ENCODE data around the gene IL27RA.

The IL27RA gene

GRCh38 chr19:14096272-14096992 is 64.9 kb downstream of the IL27RA start:
- POLR2A ChIA-PET = interaction anchor here (0.7 to 1.7 kb wide), 2 partner anchors 27 to 40 kb away, joined by 4 to 7 read pairs; partner anchors contain the start of gene ASF1B
- CTCF ChIA-PET = interaction anchor here (0.6 to 1.1 kb wide), 5 partner anchors 16 to 1180 kb away, joined by 3 to 4 read pairs (median 3); a partner anchor contains a TSS
- H3K9me3 ChIP-seq (ENCODE audit: control insufficient read depth, insufficient read depth, low read depth, low read length) = no peaks in the 10 kb centered on the region
- H3K27ac ChIP-seq (ENCODE audit: extremely low read depth, low read depth, low read length) = no peak overlapping the region
- no peak overlapping the region for H3K4me3 ChIP-seq (ENCODE audit: low read depth, low read length)
- peaks cover 15 to 37% of the 10 kb centered on the region in 2 experiments; a peak in 2 of 3 replicates for H3K36me3 ChIP-seq (ENCODE audit: control insufficient read depth in 2 of 2, insufficient read depth in 1 of 2, low read length in 2 of 2)
- no peaks in the 10 kb centered on the region for H3K4me1 ChIP-seq (ENCODE audit: control insufficient read depth, insufficient read depth, low read length)
- TF ChIP-seq PRDM1 (tag by site-specific recombination; IDR thresholded peaks at IDR 0.05) (no peak), ZNF341 (tag by site-specific recombination; IDR thresholded peaks at IDR 0.05; ENCODE audit: low read depth) (no peak), ZNF362 (tag by site-specific recombination; IDR thresholded peaks at IDR 0.05) (0 out of 2 replicates have a peak, but pooled peaks have one; percentile 0), ZNF701 (tag by site-specific recombination; IDR thresholded peaks at IDR 0.05) (no peak), ZNF121 (tag by site-specific recombination; IDR thresholded peaks at IDR 0.05) (peak; percentile 77; the same call in 1 of the 2 replicates)

GRCh38 chr19:14097532-14098151 is 66.1 kb downstream of the IL27RA start:
- Histone ChIP-seq H3K27ac (ENCODE audit: extremely low read depth, low read depth, low read length) (no peak overlapping the region), H3K4me3 (ENCODE audit: low read depth, low read length) (no peak overlapping the region), H3K9me3 (ENCODE audit: control insufficient read depth, insufficient read depth, low read depth, low read length) (no peaks in the 10 kb centered on the region), H3K36me3 (ENCODE audit: control insufficient read depth in 2 of 2, insufficient read depth in 1 of 2, low read length in 2 of 2) (peaks cover 15 to 44% of the 10 kb centered on the region in 2 experiments; a peak in 2 of 3 replicates), H3K4me1 (ENCODE audit: control insufficient read depth, insufficient read depth, low read length) (no peaks in the 10 kb centered on the region)
- TF ChIP-seq ZNF560 (tag by site-specific recombination; IDR thresholded peaks at IDR 0.05; ENCODE audit: borderline replicate concordance) = no peak
- no peak for TF ChIP-seq ZNF26 (tag by site-specific recombination; IDR thresholded peaks at IDR 0.05)
- no peak for TF ChIP-seq KLF8 (tag by site-specific recombination; IDR thresholded peaks at IDR 0.05)
- TF ChIP-seq BCL11A (tag by site-specific recombination; IDR thresholded peaks at IDR 0.05; ENCODE audit: low read depth) = no peak
- TF ChIP-seq PRDM10 (tag by site-specific recombination; IDR thresholded peaks at IDR 0.05) = no peak
- TF ChIP-seq ZNF843 (tag by site-specific recombination; IDR thresholded peaks at IDR 0.05) = no peak
- CTCF ChIA-PET = interaction anchor here (0.6 to 0.7 kb wide), 2 partner anchors 31 to 158 kb away, joined by 3 to 5 read pairs; no protein-coding TSS in a partner anchor
- POLR2A ChIA-PET = interaction anchor here (0.5 kb wide), 1 partner anchor 167 kb away, joined by 4 read pairs; no protein-coding TSS in a partner anchor

- Histone ChIP-seq H3K4me1 (ENCODE audit: control insufficient read depth, insufficient read depth, low read length) (no peaks in the 10 kb centered on the region), H3K4me3 (ENCODE audit: low read depth, low read length) (no peak overlapping the region), H3K36me3 (ENCODE audit: control insufficient read depth in 2 of 2, insufficient read depth in 1 of 2, low read length in 2 of 2) (peaks cover 26 to 69% of the 10 kb centered on the region in 2 experiments; a peak in 2 of 3 replicates), H3K27ac (ENCODE audit: extremely low read depth, low read depth, low read length) (no peak overlapping the region), H3K9me3 (ENCODE audit: control insufficient read depth, insufficient read depth, low read depth, low read length) (no peaks in the 10 kb centered on the region)
- CTCF ChIA-PET = interaction anchor here (0.6 to 1.1 kb wide), 2 partner anchors 23 to 26 kb away, joined by 3 to 4 read pairs; no protein-coding TSS in a partner anchor
- POLR2A ChIA-PET = no interaction called here
- TF ChIP-seq ZNF121 (tag by site-specific recombination; IDR thresholded peaks at IDR 0.05) (peak; percentile 56; the same call in 1 of the 2 replicates), PRDM1 (tag by site-specific recombination; IDR thresholded peaks at IDR 0.05) (no peak)
Observed at GRCh38 chr19:14101003-14101545, 69.5 kb downstream of the IL27RA start.

Data from HEK293 (cell line).